HepG2 (cell line): Measurements from ENCODE around the gene TIMELESS. TPM values are rescaled to one million over a fixed set of nuclear protein-coding genes. Genes with fewer than 3 reads are reported as not detected.

Experiments
- ATAC-seq: fragments of 200-7000 bp; cut with Tn5 transposase; 3 replicates; pipeline ENCODE4 v1.9.1; 2020; ENCODE audit warnings: mild to moderate bottlenecking, moderate library complexity
- BruUV-seq: library from RNA; stranded (reverse); fragments of 400-500 nt; replicated peaks from 2 replicates; lab custom pipeline; 2021; lab: Mats Ljungman, UMichigan
- CTCF ChIA-PET: fragments of 300-600 bp; formaldehyde crosslinking; extraction: SDS; loops from one replicate; lab custom pipeline; 2021; ENCODE audit warnings: low total read pairs, inconsistent platforms, low intra/inter-chr PET ratio; lab: Yijun Ruan, JAX
- POLR2A ChIA-PET: fragments of 350-600 bp; sonication (Branson Sonifier 250); formaldehyde crosslinking; loops from one replicate; lab custom pipeline; 2020; ENCODE audit warnings: antibody characterized with exemption, inconsistent platforms; lab: Yijun Ruan, JAX
- DNase-seq: peaks from one replicate; pipeline ENCODE4 v3.0.0-alpha.2; 2015; ENCODE audit warnings: low spot score
- FAIRE-seq: peaks from 3 replicates; lab custom pipeline; 2011; peaks lifted over from hg19 to GRCh38; lab: Jason Lieb, UNC
- H2AFZ ChIP-seq: one replicate; pipeline ENCODE4 v1.6.1; 2011; ENCODE audit warnings: low read length, inconsistent platforms
- H3K27ac ChIP-seq: fragments of 300-600 bp; 3 replicates; pipeline ENCODE4 v1.8.0; 2011; ENCODE audit warnings: mixed run types, mild to moderate bottlenecking, mixed read lengths, low read length, inconsistent platforms; ENCODE audit not compliant: insufficient read depth; ENCODE audit errors: extremely low read length
- H3K27me3 ChIP-seq, 2 experiments: fragments of 200-600 bp in 1 of 2; 2 replicates in 1 of 2; 3 replicates in 1 of 2; pipeline versions ENCODE4 v1.6.0 to v1.8.0; 2011; ENCODE audit warnings: low read length in 2 of 2, mild to moderate bottlenecking in 2 of 2, moderate library complexity in 2 of 2, inconsistent platforms in 1 of 2; ENCODE audit not compliant: insufficient read depth in 2 of 2, control insufficient read depth in 1 of 2
- H3K36me3 ChIP-seq, 2 experiments: fragments of 200-600 bp in 1 of 2; replicated peaks in 1 of 2; 2 replicates in 1 of 2; 3 replicates in 1 of 2; pipeline versions ENCODE4 v1.5.1 to v1.8.0; 2011; ENCODE audit warnings: low read length in 2 of 2, inconsistent platforms in 1 of 2; ENCODE audit not compliant: insufficient read depth in 2 of 2, control insufficient read depth in 1 of 2
- H3K4me1 ChIP-seq: 2 replicates; pipeline ENCODE4 v1.5.1; 2012; ENCODE audit warnings: low read length, inconsistent platforms; ENCODE audit not compliant: insufficient read depth
- H3K4me2 ChIP-seq: 2 replicates; pipeline ENCODE4 v1.6.0; 2011; ENCODE audit warnings: low read depth, low read length, inconsistent platforms
- H3K4me3 ChIP-seq, 3 experiments: fragments of 200-600 bp in 1 of 3; sonication (generic), shearing (Covaris generic) in 1 of 3; replicated peaks in 1 of 3; 2 replicates each; pipeline ENCODE4 v1.5.1; 2011 to 2016; ENCODE audit warnings: low read length in 3 of 3, inconsistent platforms in 2 of 3, low read depth in 2 of 3, mild to moderate bottlenecking in 2 of 3, control low read depth in 1 of 3, mixed read lengths in 1 of 3; ENCODE audit not compliant: insufficient read depth in 1 of 3
- H3K79me2 ChIP-seq: one replicate; pipeline ENCODE4 v1.6.1; 2011; ENCODE audit warnings: low read length, inconsistent platforms; ENCODE audit not compliant: insufficient read depth
- H3K9ac ChIP-seq: 2 replicates; pipeline ENCODE4 v1.6.0; 2011; ENCODE audit warnings: mild to moderate bottlenecking, low read depth, low read length, inconsistent platforms; ENCODE audit not compliant: insufficient read depth
- H3K9me3 ChIP-seq: 2 replicates; pipeline ENCODE4 v1.5.1; 2012; ENCODE audit warnings: mild to moderate bottlenecking, low read length
- H4K20me1 ChIP-seq: 2 replicates; pipeline ENCODE4 v1.6.0; 2011; ENCODE audit warnings: inconsistent platforms, mild to moderate bottlenecking, low read length, moderate library complexity; ENCODE audit not compliant: insufficient read depth
- FOXA3 ChIP-seq: IDR thresholded peaks from 2 replicates; pipeline ENCODE4 v1.6.1; 2016; ENCODE audit warnings: missing genetic modification reagents, missing compliant biosample characterization
- SALL1 ChIP-seq: sonication (generic); formaldehyde crosslinking; IDR thresholded peaks from 2 replicates; pipeline ENCODE4 v1.8.0; 2022; ENCODE audit warnings: mild to moderate bottlenecking, missing genetic modification reagents
- YEATS2 ChIP-seq: sonication (generic); formaldehyde crosslinking; IDR thresholded peaks from 2 replicates; pipeline ENCODE4 v1.4.0; 2020; ENCODE audit warnings: missing genetic modification reagents, borderline replicate concordance
- ZNF143 ChIP-seq: sonication (generic); formaldehyde crosslinking; IDR thresholded peaks from 2 replicates; pipeline ENCODE4 v1.4.0; 2020; ENCODE audit warnings: missing genetic modification reagents
- ZNF484 ChIP-seq: sonication (generic); formaldehyde crosslinking; IDR thresholded peaks from 2 replicates; pipeline ENCODE4 v1.5.1; 2020; ENCODE audit warnings: mild to moderate bottlenecking, low read depth, missing genetic modification reagents, borderline replicate concordance
- WGBS: methylation state at CpG from one replicate; pipeline ENCODE4 v1.1.6; 2017; ENCODE audit warnings: low lambda C conversion rate; 5-methylcytosine and 5-hydroxymethylcytosine counted together
- in situ Hi-C: cut with HindIII; loops from 2 replicates; pipeline ENCODE4 v1.10.0; 2017; ENCODE audit warnings: low pct_unique_long_range_greater_than_20kb; ENCODE audit not compliant: extremely low pct_ligation_motif_present
- intact Hi-C: fragments of 100-400 bp; cut with micrococcal nuclease; formaldehyde crosslinking; loops from one replicate; pipeline ENCODE4 v1.10.0; 2022; ENCODE audit not compliant: unreplicated experiment
- polyA plus RNA-seq, 8 experiments: library from polyadenylated mRNA; depleted of rRNA in 3 of 8; stranded (reverse) in 7 of 8; unstranded in 1 of 8; fragments of >200 nt; fragmentation: Illumina TruSeq in 4 of 8; extraction: Trizol in 4 of 8; gene quantifications; 2 replicates each; pipeline versions ENCODE4 v1.2.1 to v1.2.3, GENCODE V29; 2011 to 2016; ENCODE audit warnings: low read depth in 4 of 8, missing spikeins in 1 of 8, mixed read lengths in 1 of 8; ENCODE audit not compliant: insufficient read depth in 1 of 8
- total RNA-seq, 5 experiments: library from RNA; depleted of rRNA; stranded (reverse); fragments of >200 nt; fragmentation: Illumina TruSeq; extraction: Trizol; gene quantifications; 2 replicates each; pipeline ENCODE4 v1.2.3, GENCODE V29; 2016; ENCODE audit warnings: low read depth in 1 of 5
- TF ChIP-seq, protein P1 (sequence below): sonication (generic); formaldehyde crosslinking; conservative IDR thresholded peaks from 2 replicates; pipeline ENCODE4 v1.4.0; 2020; ENCODE audit warnings: missing genetic modification reagents
- TF ChIP-seq, protein P2 (sequence below): sonication (generic); formaldehyde crosslinking; conservative IDR thresholded peaks from 2 replicates; pipeline ENCODE4 v1.4.0; 2020; ENCODE audit warnings: mild to moderate bottlenecking, missing genetic modification reagents, moderate library complexity
- TF ChIP-seq, protein P3 (sequence below): sonication (generic); formaldehyde crosslinking; IDR thresholded peaks from 2 replicates; pipeline ENCODE4 v1.4.0; 2020; ENCODE audit warnings: mild to moderate bottlenecking, missing genetic modification reagents
- TF ChIP-seq, protein P4 (sequence below): sonication (generic); formaldehyde crosslinking; IDR thresholded peaks from 2 replicates; pipeline ENCODE4 v1.4.0; 2020; ENCODE audit warnings: missing genetic modification reagents, borderline replicate concordance

Gene TIMELESS
- total and polyA plus RNA-seq, 2 of the 13 experiments (the other 11 are each of a cell fraction or from before 2014, with no cell fraction given) = 4.0 to 20.3 TPM

DNA sequence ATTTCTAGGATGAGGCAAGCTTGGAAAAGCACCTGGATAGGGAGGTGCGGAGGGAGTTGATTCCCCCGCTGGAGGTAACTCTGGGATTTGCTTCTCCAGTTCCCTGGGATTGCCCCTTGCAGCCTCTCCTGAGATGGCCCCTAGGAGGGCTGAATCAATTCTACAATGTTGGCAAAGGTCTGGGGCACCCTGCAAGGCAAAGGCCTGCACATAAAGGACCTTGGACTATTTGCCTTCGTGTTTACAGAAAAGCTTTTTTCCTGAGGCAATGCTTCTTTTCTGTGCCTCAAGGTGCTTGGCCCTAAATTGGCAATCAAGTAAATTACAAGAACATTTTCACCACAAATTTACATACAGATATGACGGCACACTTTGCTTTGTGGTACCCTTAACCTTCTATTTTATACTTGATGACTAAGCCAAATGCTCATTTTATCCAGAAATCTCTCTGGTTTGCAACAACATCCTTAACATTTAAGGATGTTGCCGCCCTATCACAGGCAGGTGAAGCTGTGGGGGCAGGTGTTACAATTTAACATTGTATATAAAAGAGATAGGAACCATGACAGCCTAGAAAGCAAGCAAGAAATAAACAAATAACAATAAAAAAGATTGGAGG, 40.3 kb downstream of the TIMELESS start:
- H3K4me3 ChIP-seq = no peak overlapping the region
- CTCF ChIA-PET = no interaction called here
- no peaks in the 10 kb centered on the region for H3K9me3 ChIP-seq
- peak overlapping the region; percentile 35; the same call in 1 of the 2 replicates for H3K4me2 ChIP-seq
- DNase-seq (peak; percentile 7), FAIRE-seq (peak; percentile 56), ATAC-seq (peak; percentile 68)
- no peaks in the 10 kb centered on the region for H3K27me3 ChIP-seq
- H4K20me1 ChIP-seq = no peaks in the 10 kb centered on the region
- no peaks in the 10 kb centered on the region for H3K36me3 ChIP-seq
- no peak overlapping the region for H2AFZ ChIP-seq
- no peak overlapping the region for H3K9ac ChIP-seq
- no peaks in the 10 kb centered on the region for H3K79me2 ChIP-seq
- WGBS = 36% methylated on average over 5 of the region's 5 CpGs
- no TSS peak for BruUV-seq
- no peak overlapping the region for H3K27ac ChIP-seq
- in situ Hi-C loops (no loop called here), intact Hi-C loops (no loop called here)
- peaks cover 13% of the 10 kb centered on the region for H3K4me1 ChIP-seq
- POLR2A ChIA-PET = interaction anchor here (2.9 kb wide), 1 partner anchor 49 kb away, joined by 8 read pairs; the partner anchor contains the start of gene STAT2
- TF ChIP-seq, protein P1, sequence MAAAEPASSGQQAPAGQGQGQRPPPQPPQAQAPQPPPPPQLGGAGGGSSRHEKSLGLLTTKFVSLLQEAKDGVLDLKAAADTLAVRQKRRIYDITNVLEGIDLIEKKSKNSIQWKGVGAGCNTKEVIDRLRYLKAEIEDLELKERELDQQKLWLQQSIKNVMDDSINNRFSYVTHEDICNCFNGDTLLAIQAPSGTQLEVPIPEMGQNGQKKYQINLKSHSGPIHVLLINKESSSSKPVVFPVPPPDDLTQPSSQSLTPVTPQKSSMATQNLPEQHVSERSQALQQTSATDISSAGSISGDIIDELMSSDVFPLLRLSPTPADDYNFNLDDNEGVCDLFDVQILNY = no peak
- TF ChIP-seq FOXA3 (peak; percentile 55), YEATS2 (CRISPR knock-in tag) (no peak), ZNF143 (CRISPR knock-in tag) (no peak), ZNF484 (CRISPR knock-in tag) (no peak), SALL1 (0 out of 2 replicates have a peak, but pooled peaks have one; percentile 18)
- TF ChIP-seq, protein P2, sequence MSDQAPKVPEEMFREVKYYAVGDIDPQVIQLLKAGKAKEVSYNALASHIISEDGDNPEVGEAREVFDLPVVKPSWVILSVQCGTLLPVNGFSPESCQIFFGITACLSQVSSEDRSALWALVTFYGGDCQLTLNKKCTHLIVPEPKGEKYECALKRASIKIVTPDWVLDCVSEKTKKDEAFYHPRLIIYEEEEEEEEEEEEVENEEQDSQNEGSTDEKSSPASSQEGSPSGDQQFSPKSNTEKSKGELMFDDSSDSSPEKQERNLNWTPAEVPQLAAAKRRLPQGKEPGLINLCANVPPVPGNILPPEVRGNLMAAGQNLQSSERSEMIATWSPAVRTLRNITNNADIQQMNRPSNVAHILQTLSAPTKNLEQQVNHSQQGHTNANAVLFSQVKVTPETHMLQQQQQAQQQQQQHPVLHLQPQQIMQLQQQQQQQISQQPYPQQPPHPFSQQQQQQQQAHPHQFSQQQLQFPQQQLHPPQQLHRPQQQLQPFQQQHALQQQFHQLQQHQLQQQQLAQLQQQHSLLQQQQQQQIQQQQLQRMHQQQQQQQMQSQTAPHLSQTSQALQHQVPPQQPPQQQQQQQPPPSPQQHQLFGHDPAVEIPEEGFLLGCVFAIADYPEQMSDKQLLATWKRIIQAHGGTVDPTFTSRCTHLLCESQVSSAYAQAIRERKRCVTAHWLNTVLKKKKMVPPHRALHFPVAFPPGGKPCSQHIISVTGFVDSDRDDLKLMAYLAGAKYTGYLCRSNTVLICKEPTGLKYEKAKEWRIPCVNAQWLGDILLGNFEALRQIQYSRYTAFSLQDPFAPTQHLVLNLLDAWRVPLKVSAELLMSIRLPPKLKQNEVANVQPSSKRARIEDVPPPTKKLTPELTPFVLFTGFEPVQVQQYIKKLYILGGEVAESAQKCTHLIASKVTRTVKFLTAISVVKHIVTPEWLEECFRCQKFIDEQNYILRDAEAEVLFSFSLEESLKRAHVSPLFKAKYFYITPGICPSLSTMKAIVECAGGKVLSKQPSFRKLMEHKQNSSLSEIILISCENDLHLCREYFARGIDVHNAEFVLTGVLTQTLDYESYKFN (CRISPR knock-in tag) = peak; percentile 63
- TF ChIP-seq, protein P3, sequence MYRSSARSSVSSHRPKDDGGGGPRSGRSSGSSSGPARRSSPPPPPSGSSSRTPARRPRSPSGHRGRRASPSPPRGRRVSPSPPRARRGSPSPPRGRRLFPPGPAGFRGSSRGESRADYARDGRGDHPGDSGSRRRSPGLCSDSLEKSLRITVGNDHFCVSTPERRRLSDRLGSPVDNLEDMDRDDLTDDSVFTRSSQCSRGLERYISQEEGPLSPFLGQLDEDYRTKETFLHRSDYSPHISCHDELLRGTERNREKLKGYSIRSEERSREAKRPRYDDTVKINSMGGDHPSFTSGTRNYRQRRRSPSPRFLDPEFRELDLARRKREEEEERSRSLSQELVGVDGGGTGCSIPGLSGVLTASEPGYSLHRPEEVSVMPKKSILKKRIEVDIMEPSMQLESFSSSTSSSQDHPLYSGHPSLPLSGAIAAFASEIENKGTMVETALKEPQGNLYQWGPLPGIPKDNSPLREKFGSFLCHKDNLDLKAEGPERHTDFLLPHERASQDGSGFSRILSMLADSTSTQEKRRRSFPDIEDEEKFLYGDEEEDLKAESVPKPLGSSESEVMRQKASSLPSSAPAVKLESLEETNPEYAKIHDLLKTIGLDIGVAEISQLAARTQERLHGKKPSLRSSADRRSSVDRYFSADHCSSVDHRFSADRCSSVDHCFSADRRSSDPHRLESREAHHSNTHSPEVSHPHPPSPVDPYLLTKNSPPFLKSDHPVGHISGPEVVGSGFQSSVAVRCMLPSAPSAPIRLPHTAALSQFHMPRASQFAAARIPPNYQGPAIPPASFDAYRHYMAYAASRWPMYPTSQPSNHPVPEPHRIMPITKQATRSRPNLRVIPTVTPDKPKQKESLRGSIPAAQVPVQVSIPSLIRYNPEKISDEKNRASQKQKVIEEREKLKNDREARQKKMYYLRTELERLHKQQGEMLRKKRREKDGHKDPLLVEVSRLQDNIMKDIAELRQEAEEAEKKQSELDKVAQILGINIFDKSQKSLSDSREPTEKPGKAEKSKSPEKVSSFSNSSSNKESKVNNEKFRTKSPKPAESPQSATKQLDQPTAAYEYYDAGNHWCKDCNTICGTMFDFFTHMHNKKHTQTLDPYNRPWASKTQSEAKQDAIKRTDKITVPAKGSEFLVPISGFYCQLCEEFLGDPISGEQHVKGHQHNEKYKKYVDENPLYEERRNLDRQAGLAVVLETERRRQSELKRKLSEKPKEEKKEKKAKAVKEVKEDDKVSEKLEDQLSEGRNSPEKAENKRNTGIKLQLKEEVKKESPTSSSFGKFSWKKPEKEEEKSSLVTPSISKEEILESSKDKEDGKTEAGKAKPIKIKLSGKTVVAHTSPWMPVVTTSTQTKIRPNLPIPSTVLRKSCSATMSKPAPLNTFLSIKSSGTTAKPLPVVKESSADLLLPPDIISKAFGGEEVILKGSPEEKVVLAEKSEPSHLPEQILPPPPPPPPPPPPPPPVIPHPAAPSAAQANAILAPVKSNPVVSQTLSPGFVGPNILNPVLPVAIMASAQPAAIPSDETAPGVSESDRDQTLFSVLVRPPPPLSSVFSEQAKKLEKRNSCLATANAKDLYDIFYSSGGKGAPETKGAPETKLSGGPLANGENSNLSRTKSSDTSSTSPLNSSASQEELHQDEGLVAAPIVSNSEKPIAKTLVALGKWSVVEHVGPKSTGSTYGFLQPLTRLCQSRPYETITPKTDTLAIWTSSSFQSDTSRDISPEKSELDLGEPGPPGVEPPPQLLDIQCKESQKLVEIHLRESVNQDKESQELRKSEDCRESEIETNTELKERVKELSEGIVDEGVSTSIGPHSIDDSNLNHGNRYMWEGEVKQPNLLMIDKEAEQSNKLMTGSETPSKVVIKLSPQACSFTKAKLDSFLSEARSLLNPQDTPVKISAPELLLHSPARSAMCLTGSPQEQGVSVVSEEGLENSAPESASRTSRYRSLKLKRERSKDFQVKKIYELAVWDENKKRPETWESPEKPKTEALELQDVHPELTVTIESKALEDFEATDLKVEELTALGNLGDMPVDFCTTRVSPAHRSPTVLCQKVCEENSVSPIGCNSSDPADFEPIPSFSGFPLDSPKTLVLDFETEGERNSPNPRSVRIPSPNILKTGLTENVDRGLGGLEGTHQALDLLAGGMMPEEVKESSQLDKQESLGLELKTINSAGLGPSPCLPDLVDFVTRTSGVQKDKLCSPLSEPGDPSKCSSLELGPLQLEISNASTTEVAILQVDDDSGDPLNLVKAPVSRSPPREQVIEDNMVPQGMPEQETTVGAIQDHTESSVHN = no peak
- TF ChIP-seq, protein P4, sequence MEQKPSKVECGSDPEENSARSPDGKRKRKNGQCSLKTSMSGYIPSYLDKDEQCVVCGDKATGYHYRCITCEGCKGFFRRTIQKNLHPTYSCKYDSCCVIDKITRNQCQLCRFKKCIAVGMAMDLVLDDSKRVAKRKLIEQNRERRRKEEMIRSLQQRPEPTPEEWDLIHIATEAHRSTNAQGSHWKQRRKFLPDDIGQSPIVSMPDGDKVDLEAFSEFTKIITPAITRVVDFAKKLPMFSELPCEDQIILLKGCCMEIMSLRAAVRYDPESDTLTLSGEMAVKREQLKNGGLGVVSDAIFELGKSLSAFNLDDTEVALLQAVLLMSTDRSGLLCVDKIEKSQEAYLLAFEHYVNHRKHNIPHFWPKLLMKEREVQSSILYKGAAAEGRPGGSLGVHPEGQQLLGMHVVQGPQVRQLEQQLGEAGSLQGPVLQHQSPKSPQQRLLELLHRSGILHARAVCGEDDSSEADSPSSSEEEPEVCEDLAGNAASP (CRISPR knock-in tag) = 0 out of 2 replicates have a peak, but pooled peaks have one; percentile 18
